K562 (cell line): ENCODE results near the gene EID2. TPM values are rescaled to one million over a fixed set of nuclear protein-coding genes. Genes with fewer than 3 reads are reported as not detected.
A peak's percentile ranks its signal among the peaks of the same experiment; 100 is the strongest.

Experiments used
- ATF1 ChIP-seq, 2 experiments: fragments of 450-650 bp in 1 of 2; IDR thresholded peaks; 2 replicates each; pipeline ENCODE4 v1.6.1; 2016; ENCODE audit warnings: missing compliant biosample characterization in 1 of 2, missing genetic modification characterization in 1 of 2
- BHLHE40 ChIP-seq: IDR thresholded peaks from 2 replicates; pipeline ENCODE4 v1.6.1; 2011; ENCODE audit warnings: low read length, improper control_type of control experiment
- CREB1 ChIP-seq, 2 experiments: sonication (generic) in 1 of 2; formaldehyde crosslinking in 1 of 2; IDR thresholded peaks; 2 replicates each; pipeline versions ENCODE4 v1.6.1 to v1.8.0; 2012 to 2022; ENCODE audit warnings: inconsistent platforms in 1 of 2, mild to moderate bottlenecking in 1 of 2, missing genetic modification reagents in 1 of 2, moderate library complexity in 1 of 2
- ELK3 ChIP-seq: fragments of 450-650 bp; formaldehyde crosslinking; IDR thresholded peaks from 2 replicates; pipeline ENCODE4 v1.4.0; 2020; ENCODE audit warnings: mild to moderate bottlenecking
- KDM4B ChIP-seq, 2 experiments: fragments of 450-650 bp in 1 of 2; sonication (generic) in 1 of 2; IDR thresholded peaks; 2 replicates each; pipeline ENCODE4 v1.6.1; 2016 to 2017; ENCODE audit warnings: borderline replicate concordance in 2 of 2, antibody characterized with exemption in 1 of 2, low read depth in 1 of 2, mild to moderate bottlenecking in 1 of 2
- MTF1 ChIP-seq: fragments of 250-450 bp; sonication (Bioruptor Pico); IDR thresholded peaks from 2 replicates; pipeline ENCODE4 v1.9.0; 2021; ENCODE audit warnings: moderate library complexity, mild to moderate bottlenecking, inconsistent platforms, borderline replicate concordance
- NFXL1 ChIP-seq: fragments of 450-650 bp; formaldehyde crosslinking; IDR thresholded peaks from 2 replicates; pipeline ENCODE4 v1.4.0; 2021; ENCODE audit warnings: mild to moderate bottlenecking
- NONO ChIP-seq, 2 experiments: fragments of 200-400 bp in 1 of 2; fragments of 450-650 bp in 1 of 2; formaldehyde crosslinking in 1 of 2; IDR thresholded peaks; 2 replicates each; pipeline ENCODE4 v1.6.1; 2017; ENCODE audit warnings: low read depth in 2 of 2, mild to moderate bottlenecking in 2 of 2, moderate library complexity in 2 of 2, low read length in 1 of 2
- POLR2AphosphoS5 ChIP-seq: IDR thresholded peaks from 2 replicates; pipeline ENCODE4 v1.6.1; 2011; ENCODE audit warnings: mild to moderate bottlenecking, low read depth, low read length, moderate library complexity; ENCODE audit not compliant: control insufficient read depth, insufficient read depth
- PREB ChIP-seq: sonication (generic); formaldehyde crosslinking; IDR thresholded peaks from 2 replicates; pipeline ENCODE4 v1.8.1; 2023; ENCODE audit warnings: mild to moderate bottlenecking, missing genetic modification reagents
- SMC3 ChIP-seq: conservative IDR thresholded peaks from 2 replicates; pipeline ENCODE4 v1.6.1; 2011; ENCODE audit warnings: low read depth, low read length, improper control_type of control experiment; ENCODE audit not compliant: insufficient read depth
- TGIF2 ChIP-seq: sonication (generic); formaldehyde crosslinking; IDR thresholded peaks from 2 replicates; pipeline ENCODE4 v1.8.1; 2022; ENCODE audit warnings: mild to moderate bottlenecking, missing genetic modification reagents, moderate library complexity
- ZFP30 ChIP-seq: fragments of 250-450 bp; sonication (Bioruptor Pico); IDR thresholded peaks from 2 replicates; pipeline ENCODE4 v1.8.0; 2022; ENCODE audit warnings: moderate library complexity, mild to moderate bottlenecking, inconsistent platforms, borderline replicate concordance
- ZHX1 ChIP-seq: fragments of 150-350 bp; conservative IDR thresholded peaks from 2 replicates; pipeline ENCODE4 v1.6.1; 2014; ENCODE audit warnings: low read length
- ZNF146 ChIP-seq: IDR thresholded peaks from one replicate; pipeline ENCODE4 v1.6.1; 2018; ENCODE audit warnings: missing compliant biosample characterization; ENCODE audit not compliant: unreplicated experiment
- ZNF347 ChIP-seq: fragments of 450-650 bp; formaldehyde crosslinking; IDR thresholded peaks from 2 replicates; pipeline ENCODE4 v1.4.0; 2020; ENCODE audit warnings: low read depth, mild to moderate bottlenecking, moderate library complexity
- ZNF696 ChIP-seq: fragments of 250-450 bp; sonication (Bioruptor Pico); conservative IDR thresholded peaks from 2 replicates; pipeline ENCODE4 v1.4.0; 2020; ENCODE audit warnings: mild to moderate bottlenecking, moderate library complexity
- polyA plus RNA-seq, 8 experiments: library from polyadenylated mRNA; depleted of rRNA in 4 of 8; stranded (reverse) in 5 of 8; unstranded in 3 of 8; fragments of >200 nt; fragmentation: Nextera tagmentation in 2 of 8; fragmentation: Illumina TruSeq in 1 of 8; extraction: Ambion mirVana in 2 of 8; extraction: Trizol in 1 of 8; gene quantifications; 2 replicates each; pipeline versions ENCODE4 v1.2.1 to v1.2.3, GENCODE V29; 2011 to 2014; ENCODE audit warnings: inconsistent platforms in 1 of 8, missing spikeins in 1 of 8
- total RNA-seq, 7 experiments: library from RNA; depleted of rRNA in 6 of 7; stranded (reverse); fragments of >200 nt in 6 of 7; fragmentation: Illumina TruSeq in 2 of 7; extraction: Trizol in 2 of 7; gene quantifications; 2 replicates each; pipeline versions ENCODE4 v1.2.1 to v1.2.3, GENCODE V29; 2011 to 2021; ENCODE audit warnings: low replicate concordance in 1 of 7
- TF ChIP-seq, protein P1 (sequence below): sonication (generic); formaldehyde crosslinking; IDR thresholded peaks from 2 replicates; pipeline ENCODE4 v1.8.1; 2022; ENCODE audit warnings: missing genetic modification reagents

Gene EID2
- total and polyA plus RNA-seq, 9 of the 15 experiments (the other 6 are each of a cell fraction or from before 2014, with no cell fraction given) = 2.5 to 18.5 (median 11.3) TPM

DNA sequence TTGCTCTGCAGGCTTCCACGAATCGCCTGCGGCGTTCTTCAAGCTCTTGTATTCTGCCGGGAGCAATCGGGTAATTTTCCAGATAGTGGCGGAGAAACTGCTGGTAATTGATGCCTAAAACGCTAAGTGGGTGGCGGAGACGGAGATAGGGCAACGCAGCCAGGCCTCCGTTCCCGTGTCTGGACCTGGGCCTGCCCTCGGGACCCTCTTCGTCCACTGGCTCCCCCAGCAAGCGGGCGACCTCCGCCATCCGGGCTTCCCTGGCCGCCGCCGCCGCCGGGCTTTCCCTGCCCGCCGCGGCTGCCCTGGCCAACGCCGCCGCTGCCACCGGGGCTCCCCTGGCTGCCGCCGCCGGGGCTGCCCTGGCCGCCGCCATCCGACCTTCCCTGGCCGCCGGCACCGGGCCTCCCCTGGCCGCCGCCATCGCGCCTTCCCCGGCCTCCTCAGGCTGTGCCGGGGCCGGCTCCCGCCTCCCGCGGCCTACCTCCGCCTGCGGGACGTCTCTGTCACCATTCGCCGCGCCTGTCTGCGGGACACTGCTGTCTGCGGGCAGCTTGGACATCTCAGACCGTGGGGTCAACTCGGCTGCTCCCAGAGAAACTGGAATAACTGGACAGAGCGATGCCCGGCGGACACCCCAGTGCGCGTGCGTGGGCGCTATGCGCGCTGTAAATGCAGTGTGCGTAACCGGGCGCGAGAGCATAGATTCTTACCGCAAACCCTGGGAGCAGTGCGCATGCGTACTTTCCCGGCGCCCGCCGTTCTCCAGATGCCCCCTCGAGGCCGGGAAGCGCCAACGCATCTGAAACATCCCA lies at the start of gene EID2 (continued):
- TF ChIP-seq, protein P1, sequence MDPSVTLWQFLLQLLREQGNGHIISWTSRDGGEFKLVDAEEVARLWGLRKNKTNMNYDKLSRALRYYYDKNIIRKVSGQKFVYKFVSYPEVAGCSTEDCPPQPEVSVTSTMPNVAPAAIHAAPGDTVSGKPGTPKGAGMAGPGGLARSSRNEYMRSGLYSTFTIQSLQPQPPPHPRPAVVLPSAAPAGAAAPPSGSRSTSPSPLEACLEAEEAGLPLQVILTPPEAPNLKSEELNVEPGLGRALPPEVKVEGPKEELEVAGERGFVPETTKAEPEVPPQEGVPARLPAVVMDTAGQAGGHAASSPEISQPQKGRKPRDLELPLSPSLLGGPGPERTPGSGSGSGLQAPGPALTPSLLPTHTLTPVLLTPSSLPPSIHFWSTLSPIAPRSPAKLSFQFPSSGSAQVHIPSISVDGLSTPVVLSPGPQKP (CRISPR knock-in tag) = no peak
- no peak for TF ChIP-seq NFXL1 (CRISPR knock-in tag)
- no peak for TF ChIP-seq KDM4B (IDR thresholded peaks at IDR 0.05; ENCODE audit: borderline replicate concordance in 2 of 2, low read depth in 1 of 2)
- no peak for TF ChIP-seq PREB
- no peak for TF ChIP-seq ZNF696 (CRISPR knock-in tag)
- TF ChIP-seq BHLHE40 = no peak
- 0 out of 2 replicates have a peak, but pooled peaks have one; percentile 39 for TF ChIP-seq CREB1 (IDR thresholded peaks at IDR 0.05)
- no peak for TF ChIP-seq CREB1 (CRISPR knock-in tag; IDR thresholded peaks at IDR 0.05)
- TF ChIP-seq POLR2AphosphoS5 = 0 out of 2 replicates have a peak, but pooled peaks have one; percentile 56
- TF ChIP-seq ATF1 (CRISPR knock-in tag; IDR thresholded peaks at IDR 0.05) = no peak
- TF ChIP-seq ATF1 (tag; IDR thresholded peaks at IDR 0.05) = peak; percentile 68
- no peak for TF ChIP-seq ZNF146 (CRISPR knock-in tag)
- no peak for TF ChIP-seq ZNF347
- TF ChIP-seq NONO (IDR thresholded peaks at IDR 0.05; ENCODE audit: low read depth in 2 of 2, low read length in 1 of 2) = 0 out of 4 replicates have a peak, but pooled peaks of 1 of the 2 experiments have one; percentile 44
- TF ChIP-seq ZHX1 = no peak
- no peak for TF ChIP-seq TGIF2 (CRISPR knock-in tag)
- no peak for TF ChIP-seq MTF1
- TF ChIP-seq SMC3 = peak; percentile 54
- TF ChIP-seq ZFP30 (CRISPR knock-in tag) = no peak
- no peak for TF ChIP-seq ELK3 (CRISPR knock-in tag)
